Lower lobe of right lung (tissue), 2 donors: ENCODE results near the gene CDK5RAP3. TPM values are rescaled to one million over a fixed set of nuclear protein-coding genes. Genes with fewer than 3 reads are reported as not detected.

ENCODE experiments used
- ATAC-seq, 2 donors: fragments of 200-7000 bp; cut with Tn5 transposase; one replicate each; pipeline ENCODE4 v1.9.1; 2020 to 2022; ENCODE audit warnings: mild to moderate bottlenecking in 2 of 2, moderate library complexity in 2 of 2
- DNase-seq: peaks from one replicate; pipeline ENCODE4 v3.0.0-alpha.2; 2020
- H3K27ac ChIP-seq: fragments of 200-600 bp; one replicate; pipeline ENCODE4 v1.8.0; 2022
- H3K27me3 ChIP-seq: fragments of 200-600 bp; one replicate; pipeline ENCODE4 v1.8.0; 2022; ENCODE audit warnings: low read depth
- H3K36me3 ChIP-seq: fragments of 200-600 bp; one replicate; pipeline ENCODE4 v1.8.0; 2022; ENCODE audit warnings: mild to moderate bottlenecking
- H3K4me1 ChIP-seq: fragments of 200-600 bp; one replicate; pipeline ENCODE4 v1.8.0; 2022
- H3K4me3 ChIP-seq: fragments of 200-600 bp; one replicate; pipeline ENCODE4 v1.8.0; 2022; ENCODE audit warnings: mild to moderate bottlenecking
- H3K9me3 ChIP-seq: fragments of 200-600 bp; one replicate; pipeline ENCODE4 v1.8.0; 2022
- CTCF ChIP-seq: fragments of 200-600 bp; IDR thresholded peaks from one replicate; pipeline ENCODE4 v1.8.0; 2022; ENCODE audit warnings: antibody characterized with exemption, mild to moderate bottlenecking
- intact Hi-C: fragments of 100-400 bp; cut with DNase I; formaldehyde crosslinking; loops from one replicate; pipeline ENCODE4 v1.11.0; 2022
- total RNA-seq: library from RNA; stranded (reverse); fragmentation: NEBNext Ultra II Directional; extraction: Animal tissue kit (Norgen Biotek cat#: 25700); gene quantifications from one replicate; pipeline ENCODE4 v1.2.1, GENCODE V29; 2021
- donor health status: DM: no; HTN: yes; CAD: no; lungs with severe emphysema.

Gene CDK5RAP3
- total RNA-seq, 1 donor from 2014 or later = 161 TPM

GRCh38 chr17:48021934-48022333 lies 51.0 kb downstream of the CDK5RAP3 start:
- Histone ChIP-seq H3K27me3 (peaks cover 6% of the 10 kb centered on the region), H3K9me3 (no peaks in the 10 kb centered on the region), H3K4me1 (peaks cover 38% of the 10 kb centered on the region), H3K36me3 (no peaks in the 10 kb centered on the region), H3K27ac (no peak overlapping the region), H3K4me3 (no peak overlapping the region)
- no peak for TF ChIP-seq CTCF
- DNase-seq = no peak
- intact Hi-C loops = no loop called here
- ATAC-seq = no peak

- TF ChIP-seq CTCF = no peak
- peak overlapping the region; percentile 53 for H3K4me3 ChIP-seq
- H3K9me3 ChIP-seq = no peaks in the 10 kb centered on the region
- H3K27me3 ChIP-seq = peaks cover 6% of the 10 kb centered on the region
- H3K4me1 ChIP-seq = peaks cover 38% of the 10 kb centered on the region
- H3K36me3 ChIP-seq = no peaks in the 10 kb centered on the region
- H3K27ac ChIP-seq = no peak overlapping the region
- DNase-seq (no peak), ATAC-seq (no peak)
- intact Hi-C loops = no loop called here
Measured at GRCh38 chr17:48022901-48023300, 52.0 kb downstream of the CDK5RAP3 start.

GRCh38 chr17:48023400-48024148 lies 52.7 kb downstream of the CDK5RAP3 start:
- H3K27me3 ChIP-seq = peaks cover 6% of the 10 kb centered on the region
- H3K27ac ChIP-seq = peak overlapping the region; percentile 88
- no peaks in the 10 kb centered on the region for H3K9me3 ChIP-seq
- no peaks in the 10 kb centered on the region for H3K36me3 ChIP-seq
- TF ChIP-seq CTCF = peak; percentile 38
- ATAC-seq (peak; percentile 73 to 78), DNase-seq (peak; percentile 89)
- intact Hi-C loops = no loop called here
- peaks cover 38% of the 10 kb centered on the region for H3K4me1 ChIP-seq
- peak overlapping the region; percentile 53 for H3K4me3 ChIP-seq

- Histone ChIP-seq H3K27ac (peak overlapping the region; percentile 88), H3K4me1 (peaks cover 38% of the 10 kb centered on the region), H3K27me3 (peaks cover 6% of the 10 kb centered on the region), H3K9me3 (no peaks in the 10 kb centered on the region), H3K36me3 (no peaks in the 10 kb centered on the region), H3K4me3 (peak overlapping the region; percentile 53)
- DNase-seq (peak; percentile 88), ATAC-seq (peak; percentile 58 to 71)
- intact Hi-C loops = loop anchor here (5.0 kb wide), 1 partner anchor 48 kb away; no protein-coding TSS in a partner anchor
- TF ChIP-seq CTCF = no peak
Measured at GRCh38 chr17:48024149-48025039, 53.5 kb downstream of the CDK5RAP3 start.

GRCh38 chr17:48025040-48025903 lies 54.4 kb downstream of the CDK5RAP3 start:
- Histone ChIP-seq H3K27me3 (peaks cover 6% of the 10 kb centered on the region), H3K4me3 (peak overlapping the region; percentile 53), H3K36me3 (no peaks in the 10 kb centered on the region), H3K9me3 (no peaks in the 10 kb centered on the region), H3K4me1 (peaks cover 38% of the 10 kb centered on the region), H3K27ac (peak overlapping the region; percentile 88)
- intact Hi-C loops = loop anchor here (5.0 kb wide), 1 partner anchor 47 kb away; no protein-coding TSS in a partner anchor
- DNase-seq (peak; percentile 100), ATAC-seq (peak; percentile 94 to 96)
- TF ChIP-seq CTCF = peak; percentile 71
